MCF 10A (cell line): ENCODE data around the gene RPS6KA1. TPM values are rescaled to one million over a fixed set of nuclear protein-coding genes. Genes with fewer than 3 reads are reported as not detected.

ENCODE experiments used
- BruUV-seq: library from RNA; stranded (reverse); fragments of 400-500 nt; replicated peaks from 2 replicates; lab custom pipeline; 2021; lab: Mats Ljungman, UMichigan
- CTCF ChIA-PET: fragments of 300-600 bp; sonication (Branson Sonifier 250); formaldehyde crosslinking; extraction: SDS; loops from one replicate; lab custom pipeline; 2021; ENCODE audit warnings: antibody characterized with exemption, inconsistent platforms; lab: Yijun Ruan, JAX
- POLR2A ChIA-PET: fragments of 300-600, 350-650 bp; sonication (Branson Sonifier 250); formaldehyde crosslinking; extraction: SDS; loops from one replicate; lab custom pipeline; 2020; ENCODE audit warnings: antibody characterized with exemption, inconsistent platforms; lab: Yijun Ruan, JAX
- DNase-seq: peaks from one replicate; pipeline ENCODE4 v3.0.0-alpha.2; 2018; ENCODE audit not compliant: unreplicated experiment
- H3K27ac Mint-ChIP-seq: one replicate; pipeline ENCODE4 v1.8.0; 2022; ENCODE audit warnings: mild to moderate bottlenecking, low read depth, mixed read lengths; ENCODE audit not compliant: unreplicated experiment
- H3K27me3 Mint-ChIP-seq: one replicate; pipeline ENCODE4 v1.8.0; 2022; ENCODE audit warnings: mixed read lengths; ENCODE audit not compliant: insufficient read depth, unreplicated experiment
- H3K36me3 Mint-ChIP-seq: one replicate; pipeline ENCODE4 v1.8.0; 2022; ENCODE audit warnings: mild to moderate bottlenecking, moderate library complexity, mixed read lengths; ENCODE audit not compliant: insufficient read depth, unreplicated experiment
- H3K4me1 Mint-ChIP-seq: one replicate; pipeline ENCODE4 v1.8.0; 2022; ENCODE audit warnings: mixed read lengths; ENCODE audit not compliant: insufficient read depth, unreplicated experiment
- H3K4me3 Mint-ChIP-seq: one replicate; pipeline ENCODE4 v1.8.0; 2022; ENCODE audit warnings: mild to moderate bottlenecking, moderate library complexity, mixed read lengths; ENCODE audit not compliant: unreplicated experiment
- H3K9me3 Mint-ChIP-seq: one replicate; pipeline ENCODE4 v1.8.0; 2022; ENCODE audit warnings: mixed read lengths; ENCODE audit not compliant: unreplicated experiment
- CTCF ChIP-seq: fragments of 200-600 bp; IDR thresholded peaks from one replicate; pipeline ENCODE4 v1.8.0; 2022; ENCODE audit warnings: antibody characterized with exemption, mild to moderate bottlenecking; ENCODE audit not compliant: unreplicated experiment
- intact Hi-C: fragments of 100-400 bp; cut with micrococcal nuclease; formaldehyde crosslinking; loops from 2 replicates; pipeline ENCODE4 v1.14.1; 2022
- total RNA-seq: library from RNA; stranded (reverse); gene quantifications from 2 replicates; pipeline ENCODE4 v1.2.3, GENCODE V29; 2022

RPS6KA1 gene
- total RNA-seq, 1 experiment from 2014 or later: 43.9 TPM

- peaks cover 7% of the 10 kb centered on the region for H3K4me1 Mint-ChIP-seq
- H3K36me3 Mint-ChIP-seq: peaks cover 21% of the 10 kb centered on the region
- no TSS peak for BruUV-seq
- CTCF ChIA-PET: interaction anchor here (1.2 kb wide), 1 partner anchor 41 kb away, joined by 3 read pairs; no protein-coding TSS in a partner anchor
- H3K27ac Mint-ChIP-seq: no peak overlapping the region
- intact Hi-C loops: no loop called here
- POLR2A ChIA-PET: interaction anchor here (0.6 kb wide), 1 partner anchor 324 kb away, joined by 4 read pairs; no protein-coding TSS in a partner anchor
- no peak for DNase-seq
- H3K9me3 Mint-ChIP-seq: no peaks in the 10 kb centered on the region
- no peaks in the 10 kb centered on the region for H3K27me3 Mint-ChIP-seq
- no peak for TF ChIP-seq CTCF
- no peak overlapping the region for H3K4me3 Mint-ChIP-seq
Measured at GRCh38 chr1:26541431-26541815, 11.9 kb downstream of the RPS6KA1 start.

DNA sequence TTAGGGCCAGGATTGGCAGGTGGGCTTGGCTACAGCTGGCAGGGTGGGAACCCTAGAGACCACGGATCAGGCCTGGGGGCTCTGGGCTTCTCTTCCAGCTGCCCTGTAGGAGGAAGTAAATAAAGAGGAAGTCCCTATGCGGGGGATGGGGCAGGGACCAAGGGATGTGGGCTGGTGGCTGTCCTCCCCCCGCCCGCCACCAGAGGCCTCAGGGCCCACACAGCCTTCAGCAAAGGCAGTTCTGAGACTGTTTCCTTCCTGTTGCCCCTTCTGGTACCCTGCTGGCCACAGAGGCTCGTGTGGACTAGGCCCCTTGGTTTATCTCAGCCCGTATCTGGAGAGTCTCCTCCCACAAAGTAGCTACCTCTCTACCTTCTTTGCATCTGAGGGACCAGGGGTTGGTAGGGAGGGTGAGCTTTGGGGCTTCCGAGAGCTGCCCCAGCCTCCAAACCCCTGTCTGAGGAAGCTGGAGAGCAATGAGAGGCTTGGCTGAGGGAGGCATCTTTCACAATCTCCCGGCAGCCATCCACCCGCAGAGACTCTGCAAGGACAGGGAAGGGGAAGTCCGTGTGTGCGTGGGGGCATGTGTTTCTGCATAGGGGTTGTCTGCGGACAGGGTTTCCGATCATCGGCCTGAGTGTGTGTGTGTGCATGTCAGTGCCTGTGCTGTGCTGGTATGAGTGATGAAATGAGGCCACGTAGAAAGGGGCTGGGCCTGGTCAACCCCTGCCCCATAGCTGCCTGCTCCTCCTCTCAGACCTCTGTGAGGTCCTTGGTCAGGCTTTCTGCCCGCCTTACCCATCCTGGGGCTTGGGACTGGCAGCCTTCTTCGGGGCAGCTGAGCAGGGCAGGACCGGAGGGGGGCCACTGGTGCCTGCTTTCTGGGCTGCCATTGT lies 12.5 kb downstream of the RPS6KA1 start:
- Mint-ChIP-seq H3K4me3 (no peak overlapping the region), H3K4me1 (peaks cover 7% of the 10 kb centered on the region), H3K36me3 (peaks cover 16% of the 10 kb centered on the region), H3K9me3 (no peaks in the 10 kb centered on the region), H3K27ac (no peak overlapping the region), H3K27me3 (no peaks in the 10 kb centered on the region)
- peak; percentile 26 for DNase-seq
- CTCF ChIA-PET: interaction anchor here (0.6 to 1.2 kb wide), 3 partner anchors 9 to 43 kb away, joined by 3 read pairs; no protein-coding TSS in a partner anchor
- intact Hi-C loops: no loop called here
- POLR2A ChIA-PET: interaction anchor here (0.6 kb wide), 1 partner anchor 323 kb away, joined by 4 read pairs; no protein-coding TSS in a partner anchor
- BruUV-seq: no TSS peak
- TF ChIP-seq CTCF: no peak

- no peak for DNase-seq
- peaks cover 7% of the 10 kb centered on the region for H3K4me1 Mint-ChIP-seq
- H3K36me3 Mint-ChIP-seq: peaks cover 20% of the 10 kb centered on the region
- BruUV-seq: no TSS peak
- POLR2A ChIA-PET: no interaction called here
- H3K9me3 Mint-ChIP-seq: no peaks in the 10 kb centered on the region
- H3K27me3 Mint-ChIP-seq: no peaks in the 10 kb centered on the region
- TF ChIP-seq CTCF: no peak
- intact Hi-C loops: no loop called here
- H3K4me3 Mint-ChIP-seq: no peak overlapping the region
- H3K27ac Mint-ChIP-seq: no peak overlapping the region
- CTCF ChIA-PET: interaction anchor here (0.6 kb wide), 2 partner anchors 8 to 44 kb away, joined by 3 read pairs; no protein-coding TSS in a partner anchor
Measured at GRCh38 chr1:26542771-26543451, 13.3 kb downstream of the RPS6KA1 start.

DNA sequence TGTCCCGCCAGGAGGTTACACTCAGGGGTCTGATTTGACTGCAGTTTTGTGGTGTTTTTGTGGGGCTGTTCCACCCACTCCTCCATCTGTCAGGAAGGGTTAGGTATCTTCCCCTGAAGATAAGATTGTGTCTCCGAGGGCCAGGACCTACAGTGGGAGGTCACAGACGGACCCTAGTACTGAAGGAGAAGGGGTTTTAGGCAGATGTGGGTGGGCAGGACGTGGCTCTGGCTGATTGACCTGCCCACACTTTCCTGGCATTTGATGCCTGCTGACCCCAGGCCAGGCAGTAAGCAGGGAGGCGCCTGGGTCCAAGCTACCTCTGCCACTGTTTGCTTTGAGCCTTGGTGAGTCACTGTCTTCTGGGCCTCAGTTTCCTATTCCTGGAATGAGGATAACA lies 13.9 kb downstream of the RPS6KA1 start:
- H3K9me3 Mint-ChIP-seq: no peaks in the 10 kb centered on the region
- no peak overlapping the region for H3K27ac Mint-ChIP-seq
- CTCF ChIA-PET: no interaction called here
- no peak for TF ChIP-seq CTCF
- POLR2A ChIA-PET: no interaction called here
- intact Hi-C loops: no loop called here
- peaks cover 25% of the 10 kb centered on the region for H3K36me3 Mint-ChIP-seq
- BruUV-seq: no TSS peak
- no peak overlapping the region for H3K4me3 Mint-ChIP-seq
- DNase-seq: no peak
- no peaks in the 10 kb centered on the region for H3K27me3 Mint-ChIP-seq
- peaks cover 7% of the 10 kb centered on the region for H3K4me1 Mint-ChIP-seq
